ENCODE measurements around the gene IL1F10. TPM values are rescaled to one million over a fixed set of nuclear protein-coding genes. Genes with fewer than 3 reads are reported as not detected.
A peak's percentile ranks its signal among the peaks of the same experiment; 100 is the strongest.

The IL1F10 gene
- total and polyA plus RNA-seq, 5 donors from 2014 or later: not detected

DNA sequence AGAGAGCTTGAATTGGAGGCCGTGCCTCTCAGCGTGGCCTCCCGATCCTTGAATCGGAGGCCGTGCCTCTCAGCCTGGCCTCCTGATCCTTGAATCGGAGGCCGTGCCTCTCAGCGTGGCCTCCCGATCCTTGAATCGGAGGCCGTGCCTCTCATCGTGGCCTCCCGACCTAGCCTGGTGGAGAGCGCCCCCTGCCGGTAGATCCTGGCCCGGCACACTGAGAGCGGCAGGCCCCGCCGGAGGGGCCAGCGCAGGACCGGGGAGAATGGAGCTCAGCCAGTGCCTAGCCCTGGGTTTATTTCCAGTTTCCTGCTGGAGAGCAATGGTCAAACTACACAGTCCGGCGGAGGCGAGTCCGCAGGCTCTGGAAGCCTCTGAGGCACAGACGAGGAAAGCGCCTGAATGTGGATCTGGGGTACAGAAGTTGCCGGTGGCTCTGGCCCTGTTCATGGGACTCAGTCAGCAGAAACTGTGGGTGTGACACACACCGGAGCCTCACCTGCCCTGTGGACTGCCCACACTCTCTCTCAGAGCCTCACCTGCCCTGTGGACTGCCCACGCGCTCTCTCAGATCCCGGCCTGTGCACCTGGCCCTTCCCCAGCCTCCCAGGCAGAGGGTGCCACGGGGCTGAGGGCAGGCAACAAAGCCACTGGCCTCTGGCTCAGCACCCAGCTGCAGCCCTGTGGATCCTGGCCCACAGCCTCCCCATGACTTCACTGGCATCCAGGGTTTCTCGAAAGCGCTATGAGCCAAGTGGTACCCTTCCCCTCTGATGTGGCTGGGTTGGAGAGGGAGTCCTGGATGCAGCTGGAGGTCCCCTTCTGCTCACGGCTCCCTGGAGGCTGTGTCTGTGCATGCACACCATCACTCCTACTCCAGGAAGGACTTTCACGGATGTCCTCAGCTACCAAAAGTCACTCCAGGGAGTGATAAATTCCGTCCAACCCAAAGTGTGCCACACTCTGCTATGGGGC lies 16.6 kb upstream of the IL1F10 start:
- no peak overlapping the region for H3K27ac ChIP-seq (ENCODE audit: insufficient read depth, low read length, poor library complexity, severe bottlenecking)
- no peaks in the 10 kb centered on the region for H3K4me1 ChIP-seq (ENCODE audit: control insufficient read depth, insufficient read depth, low read length, poor library complexity, severe bottlenecking)
- H3K4me3 ChIP-seq (ENCODE audit: low read depth, low read length): no peak overlapping the region
- Mint-ChIP-seq H3K4me1 (no peaks in the 10 kb centered on the region), H3K4me3 (no peak overlapping the region), H3K27me3 (peaks cover 34% of the 10 kb centered on the region), H3K36me3 (peaks cover under 1% of the 10 kb centered on the region), H3K9me3 (peaks cover 0 to 20% (median 3%) of the 10 kb centered on the region in 7 donors), H3K27ac (no peak overlapping the region)
- H3K9me3 ChIP-seq (ENCODE audit: control insufficient read depth in 2 of 2, low read length in 2 of 2): peaks cover 4 to 5% of the 10 kb centered on the region in 2 experiments
- DNase-seq (no peak), ATAC-seq (ENCODE audit: low read depth in 2 of 2) (no peak)
- peaks cover 4% of the 10 kb centered on the region for H3K27me3 ChIP-seq (ENCODE audit: control insufficient read depth, insufficient read depth, low read length)
- no peaks in the 10 kb centered on the region for H3K36me3 ChIP-seq (ENCODE audit: control insufficient read depth, insufficient read depth, low read length)

DNA sequence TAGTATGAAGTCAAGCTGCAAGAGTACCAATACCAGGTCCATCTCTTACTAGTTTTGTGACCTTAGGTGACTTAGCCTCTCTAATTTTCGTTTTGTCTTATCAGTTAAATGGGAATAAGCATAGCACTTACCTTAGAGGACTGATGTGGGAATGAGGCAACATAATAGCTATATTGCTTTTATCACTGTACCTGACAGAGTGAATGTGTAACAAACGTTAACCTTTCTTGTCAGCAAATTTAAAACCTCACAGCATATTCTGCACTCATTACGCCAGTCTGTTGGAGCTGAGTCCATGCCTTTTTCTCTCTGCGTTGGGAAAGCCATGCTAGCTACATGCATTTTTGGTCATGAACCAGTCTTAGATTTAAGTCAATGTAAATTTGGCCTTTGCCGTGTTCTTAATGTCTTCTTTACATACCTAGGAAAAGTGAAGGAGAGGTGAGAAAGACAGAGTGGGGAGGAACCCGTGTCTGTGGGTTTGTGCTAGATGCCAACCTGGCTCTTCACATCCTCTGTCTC lies 15.3 kb upstream of the IL1F10 start, which contains the start of gene IL36B:
IL36B (minus strand) TSS at position 472 of the 522 bp plus-strand sequence.
- Histone ChIP-seq H3K9me3 (ENCODE audit: control insufficient read depth in 2 of 2, low read length in 2 of 2) (peaks cover 4 to 5% of the 10 kb centered on the region in 2 experiments), H3K4me1 (ENCODE audit: control insufficient read depth, insufficient read depth, low read length, poor library complexity, severe bottlenecking) (no peaks in the 10 kb centered on the region), H3K27ac (ENCODE audit: insufficient read depth, low read length, poor library complexity, severe bottlenecking) (no peak within 1 kb of the TSS), H3K4me3 (ENCODE audit: low read depth, low read length) (no peak within 1 kb of the TSS), H3K36me3 (ENCODE audit: control insufficient read depth, insufficient read depth, low read length) (no peaks in the 10 kb centered on the region), H3K27me3 (ENCODE audit: control insufficient read depth, insufficient read depth, low read length) (peaks cover under 1% of the 10 kb centered on the region)
- H3K4me3 Mint-ChIP-seq: peak within 1 kb of the TSS in 1 of 4 donors; percentile 89
- no peak for ATAC-seq (ENCODE audit: low read depth in 2 of 2)
- H3K4me1 Mint-ChIP-seq: no peaks in the 10 kb centered on the region
- peaks cover 24% of the 10 kb centered on the region for H3K27me3 Mint-ChIP-seq
- peak within 1 kb of the TSS in 1 of 3 donors; percentile 85 for H3K27ac Mint-ChIP-seq
- H3K36me3 Mint-ChIP-seq: peaks cover 3% of the 10 kb centered on the region
- H3K9me3 Mint-ChIP-seq: peaks cover 0 to 22% (median 3%) of the 10 kb centered on the region in 7 donors
- no peak for DNase-seq

DNA sequence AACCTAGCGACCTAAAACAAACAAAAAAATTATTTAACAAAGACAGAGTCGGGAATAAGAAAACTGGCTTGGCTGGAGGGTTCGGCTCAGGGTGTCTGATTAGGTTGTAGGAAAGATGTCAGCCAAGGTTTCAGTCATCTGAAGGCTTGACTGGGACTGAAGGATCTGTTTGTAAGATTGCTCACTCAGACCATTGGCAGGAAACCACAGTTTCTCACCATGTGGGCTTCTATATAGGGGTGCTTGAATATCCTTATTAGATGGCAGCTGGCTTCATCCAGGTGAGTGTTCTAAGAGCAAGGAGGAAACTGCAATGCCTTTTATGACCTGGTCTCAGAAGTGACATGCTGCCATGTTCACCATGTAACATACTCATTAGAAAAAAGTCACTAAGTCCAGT lies 14.1 kb upstream of the IL1F10 start:
- peaks cover 4 to 5% of the 10 kb centered on the region in 2 experiments for H3K9me3 ChIP-seq (ENCODE audit: control insufficient read depth in 2 of 2, low read length in 2 of 2)
- ATAC-seq (ENCODE audit: low read depth in 2 of 2) (no peak), DNase-seq (no peak)
- H3K36me3 ChIP-seq (ENCODE audit: control insufficient read depth, insufficient read depth, low read length): no peaks in the 10 kb centered on the region
- peaks cover 19% of the 10 kb centered on the region for H3K27me3 Mint-ChIP-seq
- H3K36me3 Mint-ChIP-seq: peaks cover 3% of the 10 kb centered on the region
- no peak overlapping the region for H3K4me3 ChIP-seq (ENCODE audit: low read depth, low read length)
- H3K4me3 Mint-ChIP-seq: peak overlapping the region in 1 of 4 donors; percentile 89
- H3K4me1 Mint-ChIP-seq: no peaks in the 10 kb centered on the region
- H3K27me3 ChIP-seq (ENCODE audit: control insufficient read depth, insufficient read depth, low read length): no peaks in the 10 kb centered on the region
- H3K27ac Mint-ChIP-seq: no peak overlapping the region
- no peaks in the 10 kb centered on the region for H3K4me1 ChIP-seq (ENCODE audit: control insufficient read depth, insufficient read depth, low read length, poor library complexity, severe bottlenecking)
- peaks cover 0 to 22% (median 2%) of the 10 kb centered on the region in 7 donors for H3K9me3 Mint-ChIP-seq
- H3K27ac ChIP-seq (ENCODE audit: insufficient read depth, low read length, poor library complexity, severe bottlenecking): no peak overlapping the region

DNA sequence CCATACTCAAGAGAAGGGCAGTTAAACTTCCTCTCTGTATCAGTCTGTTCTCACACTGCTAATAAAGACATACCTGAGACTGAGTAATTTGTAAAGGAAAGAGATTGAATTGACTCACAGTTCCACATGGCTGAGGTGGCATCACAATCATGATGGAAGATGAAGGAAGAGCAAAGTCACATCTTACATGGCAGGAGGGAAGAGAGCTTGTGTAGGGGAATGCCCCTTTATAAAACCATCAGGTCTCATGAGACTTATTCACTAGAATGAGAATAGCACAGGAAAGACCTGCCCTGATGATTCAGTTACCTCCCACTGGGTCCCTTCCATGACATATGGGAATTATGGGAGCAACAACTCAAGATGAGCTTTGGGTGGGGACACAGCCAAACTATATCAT lies 13.7 kb upstream of the IL1F10 start:
- no peaks in the 10 kb centered on the region for H3K36me3 ChIP-seq (ENCODE audit: control insufficient read depth, insufficient read depth, low read length)
- ATAC-seq (ENCODE audit: low read depth in 2 of 2) (no peak), DNase-seq (no peak)
- Mint-ChIP-seq H3K27me3 (peaks cover 16% of the 10 kb centered on the region), H3K27ac (no peak overlapping the region), H3K9me3 (peaks cover 0 to 22% (median 2%) of the 10 kb centered on the region in 7 donors), H3K36me3 (peaks cover 3% of the 10 kb centered on the region), H3K4me3 (no peak overlapping the region), H3K4me1 (no peaks in the 10 kb centered on the region)
- no peak overlapping the region for H3K27ac ChIP-seq (ENCODE audit: insufficient read depth, low read length, poor library complexity, severe bottlenecking)
- no peaks in the 10 kb centered on the region for H3K27me3 ChIP-seq (ENCODE audit: control insufficient read depth, insufficient read depth, low read length)
- H3K4me3 ChIP-seq (ENCODE audit: low read depth, low read length): no peak overlapping the region
- H3K9me3 ChIP-seq (ENCODE audit: control insufficient read depth in 2 of 2, low read length in 2 of 2): peaks cover 4 to 5% of the 10 kb centered on the region in 2 experiments
- no peaks in the 10 kb centered on the region for H3K4me1 ChIP-seq (ENCODE audit: control insufficient read depth, insufficient read depth, low read length, poor library complexity, severe bottlenecking)

DNA sequence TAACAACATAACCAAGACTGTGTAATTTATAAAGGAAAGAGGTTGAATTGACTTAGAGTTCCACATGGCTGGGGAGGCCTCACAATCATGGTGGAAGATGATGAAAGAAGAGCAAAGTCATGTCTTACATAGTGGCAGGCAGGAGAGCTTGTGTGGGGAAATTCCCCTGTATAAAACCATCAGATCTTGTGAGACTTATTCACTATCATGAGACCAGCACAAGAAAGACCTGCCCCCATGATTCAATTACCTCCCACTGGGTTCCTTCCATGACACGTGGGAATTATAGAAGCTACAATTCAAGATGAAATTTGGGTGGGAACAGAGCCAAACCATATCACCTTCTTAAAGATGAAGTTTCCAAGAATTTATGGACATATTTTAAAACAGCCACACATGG lies 11.2 kb upstream of the IL1F10 start:
- ATAC-seq (ENCODE audit: low read depth in 2 of 2) (no peak), DNase-seq (no peak)
- H3K4me1 ChIP-seq (ENCODE audit: control insufficient read depth, insufficient read depth, low read length, poor library complexity, severe bottlenecking): no peaks in the 10 kb centered on the region
- peaks cover 9% of the 10 kb centered on the region for H3K27me3 Mint-ChIP-seq
- peaks cover 3% of the 10 kb centered on the region for H3K36me3 Mint-ChIP-seq
- H3K4me3 Mint-ChIP-seq: no peak overlapping the region
- peaks cover 0 to 3% (median 0%) of the 10 kb centered on the region in 4 donors for H3K4me1 Mint-ChIP-seq
- no peak overlapping the region for H3K27ac Mint-ChIP-seq
- H3K9me3 ChIP-seq (ENCODE audit: control insufficient read depth in 2 of 2, low read length in 2 of 2): peaks cover 4 to 5% of the 10 kb centered on the region in 2 experiments
- H3K27me3 ChIP-seq (ENCODE audit: control insufficient read depth, insufficient read depth, low read length): no peaks in the 10 kb centered on the region
- H3K9me3 Mint-ChIP-seq: peaks cover 0 to 22% (median 2%) of the 10 kb centered on the region in 7 donors
- H3K27ac ChIP-seq (ENCODE audit: insufficient read depth, low read length, poor library complexity, severe bottlenecking): no peak overlapping the region
- no peaks in the 10 kb centered on the region for H3K36me3 ChIP-seq (ENCODE audit: control insufficient read depth, insufficient read depth, low read length)
- H3K4me3 ChIP-seq (ENCODE audit: low read depth, low read length): no peak overlapping the region

DNA sequence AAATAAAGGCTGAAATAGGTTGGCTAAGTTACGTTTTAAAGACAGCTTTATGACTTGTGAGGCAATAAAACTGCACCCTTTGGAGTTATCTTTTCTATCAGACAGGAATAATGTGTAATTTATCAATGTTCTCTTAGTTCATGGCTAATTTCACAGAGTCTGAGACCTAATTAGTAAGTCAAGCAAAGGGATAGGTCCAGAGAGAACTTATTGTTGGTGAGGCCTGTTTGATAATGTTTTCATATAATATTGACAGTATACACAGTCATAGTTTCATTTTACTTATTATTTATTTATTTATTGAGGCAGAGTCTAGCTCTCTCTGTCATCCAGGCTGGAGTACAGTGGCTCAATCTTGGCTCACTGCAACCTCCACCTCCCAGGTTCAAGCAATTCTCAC lies 10.7 kb upstream of the IL1F10 start:
- Histone ChIP-seq H3K27me3 (ENCODE audit: control insufficient read depth, insufficient read depth, low read length) (no peaks in the 10 kb centered on the region), H3K27ac (ENCODE audit: insufficient read depth, low read length, poor library complexity, severe bottlenecking) (no peak overlapping the region), H3K4me1 (ENCODE audit: control insufficient read depth, insufficient read depth, low read length, poor library complexity, severe bottlenecking) (no peaks in the 10 kb centered on the region), H3K36me3 (ENCODE audit: control insufficient read depth, insufficient read depth, low read length) (no peaks in the 10 kb centered on the region), H3K4me3 (ENCODE audit: low read depth, low read length) (no peak overlapping the region), H3K9me3 (ENCODE audit: control insufficient read depth in 2 of 2, low read length in 2 of 2) (peaks cover 4 to 5% of the 10 kb centered on the region in 2 experiments)
- H3K27ac Mint-ChIP-seq: no peak overlapping the region
- peaks cover 9% of the 10 kb centered on the region for H3K27me3 Mint-ChIP-seq
- H3K4me1 Mint-ChIP-seq: peaks cover 0 to 4% (median 0%) of the 10 kb centered on the region in 4 donors
- no peak for ATAC-seq (ENCODE audit: low read depth in 2 of 2)
- DNase-seq: no peak
- peaks cover 3% of the 10 kb centered on the region for H3K36me3 Mint-ChIP-seq
- no peak overlapping the region for H3K4me3 Mint-ChIP-seq
- peaks cover 0 to 22% (median 2%) of the 10 kb centered on the region in 7 donors for H3K9me3 Mint-ChIP-seq

DNA sequence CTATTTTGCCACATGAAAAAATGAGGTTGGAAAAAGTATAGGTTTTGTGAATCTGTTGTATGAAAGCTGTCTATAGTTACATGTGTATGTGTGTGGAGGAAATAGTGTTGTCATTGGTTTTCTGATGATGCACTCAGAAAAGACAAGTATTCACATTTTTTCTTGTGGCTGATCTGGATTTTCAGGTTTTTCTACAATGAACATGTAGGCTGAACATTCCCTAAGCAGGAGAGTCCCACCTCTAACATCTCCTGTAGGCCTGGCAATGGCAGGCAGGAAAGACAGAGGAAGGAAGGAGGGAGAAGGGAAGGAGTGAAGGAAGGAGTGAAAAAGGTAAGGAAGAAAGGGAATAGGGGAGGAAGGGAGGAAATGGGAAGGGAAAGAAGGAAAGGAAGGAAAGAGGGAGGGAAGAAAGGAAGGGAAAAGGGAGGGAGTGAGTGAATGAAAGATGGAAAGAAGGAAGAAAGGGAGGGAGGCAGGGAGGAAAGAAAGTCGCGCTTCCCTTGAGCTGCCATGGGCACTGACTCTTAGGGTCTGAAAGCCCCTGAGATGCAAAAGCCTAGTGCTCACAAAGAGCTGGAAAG lies 9.3 kb upstream of the IL1F10 start:
- Mint-ChIP-seq H3K27ac (no peak overlapping the region), H3K4me3 (no peak overlapping the region), H3K27me3 (peaks cover 5% of the 10 kb centered on the region), H3K9me3 (peaks cover 0 to 22% (median 2%) of the 10 kb centered on the region in 7 donors), H3K36me3 (peaks cover 3% of the 10 kb centered on the region), H3K4me1 (peaks cover 0 to 4% (median 0%) of the 10 kb centered on the region in 4 donors)
- Histone ChIP-seq H3K9me3 (ENCODE audit: control insufficient read depth in 2 of 2, low read length in 2 of 2) (peaks cover 4 to 5% of the 10 kb centered on the region in 2 experiments), H3K36me3 (ENCODE audit: control insufficient read depth, insufficient read depth, low read length) (no peaks in the 10 kb centered on the region), H3K27me3 (ENCODE audit: control insufficient read depth, insufficient read depth, low read length) (no peaks in the 10 kb centered on the region), H3K4me3 (ENCODE audit: low read depth, low read length) (no peak overlapping the region), H3K4me1 (ENCODE audit: control insufficient read depth, insufficient read depth, low read length, poor library complexity, severe bottlenecking) (no peaks in the 10 kb centered on the region), H3K27ac (ENCODE audit: insufficient read depth, low read length, poor library complexity, severe bottlenecking) (no peak overlapping the region)
- ATAC-seq (ENCODE audit: low read depth in 2 of 2) (no peak), DNase-seq (no peak)

All from CD4-positive, CD25-positive, alpha-beta regulatory T cell (primary cell).